IMR-90 (cell line): ENCODE results near the gene TATDN2. TPM values are rescaled to one million over a fixed set of nuclear protein-coding genes. Genes with fewer than 3 reads are reported as not detected.

Experiments
- ATAC-seq: fragments of 200-7000 bp; cut with Tn5 transposase; 2 replicates; pipeline ENCODE4 v1.9.1; 2020; ENCODE audit warnings: low read depth, mild to moderate bottlenecking, moderate library complexity
- BruUV-seq: library from RNA; stranded (reverse); fragments of 400-500 nt; replicated peaks from 2 replicates; lab custom pipeline; 2021; lab: Mats Ljungman, UMichigan
- CTCF ChIA-PET: fragments of 300-600 bp; formaldehyde crosslinking; extraction: SDS; loops from one replicate; lab custom pipeline; 2021; ENCODE audit warnings: antibody characterized with exemption; lab: Yijun Ruan, JAX
- POLR2A ChIA-PET: fragments of 300-600 bp; sonication (Branson Sonifier 250); formaldehyde crosslinking; loops from one replicate; lab custom pipeline; 2022; ENCODE audit warnings: antibody characterized with exemption; ENCODE audit not compliant: unreplicated experiment; lab: Charles Lee
- DNase-seq: peaks from one replicate; pipeline ENCODE4 v3.0.0; 2013
- H2AFZ ChIP-seq: replicated peaks from 2 replicates; pipeline ENCODE3; 2013; ENCODE audit warnings: low read length, mild to moderate bottlenecking; ENCODE audit not compliant: poor library complexity
- H2AK5ac ChIP-seq: 2 replicates; pipeline ENCODE4 v1.6.1; 2013; ENCODE audit warnings: low read depth, low read length, inconsistent platforms
- H2AK9ac ChIP-seq: replicated peaks from 2 replicates; pipeline ENCODE3; 2013; ENCODE audit warnings: mild to moderate bottlenecking, low read depth, low read length, moderate library complexity; ENCODE audit not compliant: poor library complexity
- H2BK120ac ChIP-seq: 2 replicates; pipeline ENCODE4 v1.6.1; 2013; ENCODE audit warnings: low read depth, low read length, inconsistent platforms
- H2BK15ac ChIP-seq: 3 replicates; pipeline ENCODE4 v1.6.1; 2013; ENCODE audit warnings: low read depth, low read length, inconsistent platforms
- H2BK20ac ChIP-seq: 2 replicates; pipeline ENCODE4 v1.6.1; 2013; ENCODE audit warnings: low read depth, mild to moderate bottlenecking, inconsistent platforms, low read length, moderate library complexity
- H2BK5ac ChIP-seq: 2 replicates; pipeline ENCODE4 v1.6.1; 2013; ENCODE audit warnings: mild to moderate bottlenecking, low read depth, low read length, inconsistent platforms; ENCODE audit not compliant: poor library complexity, severe bottlenecking
- H3K14ac ChIP-seq: replicated peaks from 2 replicates; pipeline ENCODE4 v1.6.1; 2013; ENCODE audit warnings: low read depth, low read length, inconsistent platforms
- H3K18ac ChIP-seq: 2 replicates; pipeline ENCODE4 v1.6.1; 2013; ENCODE audit warnings: low read depth, low read length, control low read depth
- H3K23ac ChIP-seq: 2 replicates; pipeline ENCODE4 v1.6.1; 2013; ENCODE audit warnings: low read depth, low read length, inconsistent platforms
- H3K27ac ChIP-seq: 2 replicates; pipeline ENCODE4 v1.5.1; 2013; ENCODE audit warnings: mild to moderate bottlenecking, control low read depth, low read length; ENCODE audit not compliant: insufficient read depth
- H3K27me3 ChIP-seq: 2 replicates; pipeline ENCODE4 v1.6.1; 2013; ENCODE audit warnings: low read length; ENCODE audit not compliant: control insufficient read depth, insufficient read depth
- H3K36me3 ChIP-seq: 2 replicates; pipeline ENCODE4 v1.6.1; 2013; ENCODE audit warnings: low read length, mixed read lengths; ENCODE audit not compliant: control insufficient read depth, insufficient read depth
- H3K4ac ChIP-seq: 2 replicates; pipeline ENCODE4 v1.6.1; 2013; ENCODE audit warnings: low read depth, low read length, inconsistent platforms
- H3K4me1 ChIP-seq: 2 replicates; pipeline ENCODE4 v1.6.1; 2013; ENCODE audit warnings: low read length, mixed read lengths; ENCODE audit not compliant: control insufficient read depth, insufficient read depth
- H3K4me2 ChIP-seq: 2 replicates; pipeline ENCODE4 v1.6.1; 2013; ENCODE audit warnings: low read depth, mild to moderate bottlenecking, control low read depth, low read length, moderate library complexity
- H3K4me3 ChIP-seq: 2 replicates; pipeline ENCODE4 v1.5.1; 2013; ENCODE audit warnings: low read depth, mild to moderate bottlenecking, control low read depth, low read length, moderate library complexity; ENCODE audit not compliant: insufficient read depth
- H3K56ac ChIP-seq: 2 replicates; pipeline ENCODE4 v1.6.1; 2013; ENCODE audit warnings: low read length, inconsistent platforms; ENCODE audit not compliant: insufficient read depth; ENCODE audit errors: extremely low read depth
- H3K79me1 ChIP-seq, 2 experiments: 2 replicates each; pipeline ENCODE4 v1.6.1; 2013; ENCODE audit warnings: low read length in 2 of 2, inconsistent platforms in 1 of 2, low read depth in 1 of 2
- H3K9ac ChIP-seq: 2 replicates; pipeline ENCODE4 v1.6.1; 2013; ENCODE audit warnings: low read depth, low read length, control low read depth
- H3K9me1 ChIP-seq: 2 replicates; pipeline ENCODE4 v1.6.1; 2013; ENCODE audit warnings: low read length, inconsistent platforms; ENCODE audit not compliant: insufficient read depth
- H3K9me3 ChIP-seq: 2 replicates; pipeline ENCODE4 v1.6.1; 2013; ENCODE audit warnings: low read length; ENCODE audit not compliant: control insufficient read depth, insufficient read depth
- H4K20me1 ChIP-seq: 2 replicates; pipeline ENCODE4 v1.6.1; 2013; ENCODE audit warnings: low read length, inconsistent platforms; ENCODE audit not compliant: insufficient read depth
- H4K5ac ChIP-seq: 2 replicates; pipeline ENCODE4 v1.6.1; 2013; ENCODE audit warnings: mild to moderate bottlenecking, low read depth, low read length, control low read depth
- H4K8ac ChIP-seq, 2 experiments: 2 replicates each; pipeline ENCODE4 v1.6.1; 2013; ENCODE audit warnings: low read depth in 2 of 2, low read length in 2 of 2, control low read depth in 1 of 2, inconsistent platforms in 1 of 2
- H4K91ac ChIP-seq: 2 replicates; pipeline ENCODE4 v1.6.1; 2013; ENCODE audit warnings: low read depth, low read length, inconsistent platforms; ENCODE audit not compliant: insufficient read depth
- BHLHE40 ChIP-seq: fragments of 150-350 bp; IDR thresholded peaks from 2 replicates; pipeline ENCODE4 v1.6.1; 2016; ENCODE audit warnings: mild to moderate bottlenecking, low read depth, low read length
- CEBPB ChIP-seq: IDR thresholded peaks from 2 replicates; pipeline ENCODE4 v1.6.1; 2012; ENCODE audit warnings: low read depth, low read length, improper control_type of control experiment
- CHD1 ChIP-seq: IDR thresholded peaks from 2 replicates; pipeline ENCODE4 v1.6.1; 2012; ENCODE audit warnings: low read depth, low read length, improper control_type of control experiment
- FOS ChIP-seq: fragments of 150-350 bp; IDR thresholded peaks from 2 replicates; pipeline ENCODE4 v1.6.1; 2016; ENCODE audit warnings: low read depth, low read length
- MAFK ChIP-seq: IDR thresholded peaks from 2 replicates; pipeline ENCODE4 v1.6.1; 2012; ENCODE audit warnings: low read depth, low read length, improper control_type of control experiment
- MAZ ChIP-seq: IDR thresholded peaks from 2 replicates; pipeline ENCODE4 v1.6.1; 2012; ENCODE audit warnings: low read depth, mild to moderate bottlenecking, low read length, improper control_type of control experiment, moderate library complexity, borderline replicate concordance
- MXI1 ChIP-seq: IDR thresholded peaks from 2 replicates; pipeline ENCODE4 v1.6.1; 2012; ENCODE audit warnings: low read depth, mild to moderate bottlenecking, low read length, moderate library complexity, borderline replicate concordance
- POLR2A ChIP-seq: IDR thresholded peaks from 2 replicates; pipeline ENCODE4 v1.6.1; 2012; ENCODE audit warnings: mild to moderate bottlenecking, low read depth, low read length
- RAD21 ChIP-seq: IDR thresholded peaks from 2 replicates; pipeline ENCODE4 v1.6.1; 2012; ENCODE audit warnings: low read length, improper control_type of control experiment
- RCOR1 ChIP-seq: IDR thresholded peaks from 2 replicates; pipeline ENCODE4 v1.6.1; 2012; ENCODE audit warnings: mild to moderate bottlenecking, low read length, improper control_type of control experiment; ENCODE audit not compliant: insufficient replicate concordance
- RFX5 ChIP-seq: IDR thresholded peaks from 2 replicates; pipeline ENCODE4 v1.8.0; 2012; ENCODE audit warnings: low read depth, mild to moderate bottlenecking, low read length, moderate library complexity
- WGBS, 2 experiments: methylation state at CpG; one replicate each; pipeline versions ENCODE4 v1.1.5 to v1.1.7; 2013; ENCODE audit warnings: missing lambda C conversion rate in 2 of 2; ENCODE audit not compliant: insufficient read length in 1 of 2; ENCODE audit errors: extremely low coverage in 2 of 2; 5-methylcytosine and 5-hydroxymethylcytosine counted together
- dilution Hi-C: fragments of 300-500 bp; cut with HindIII; formaldehyde crosslinking; loops from one replicate; pipeline ENCODE4 v1.14.3; 2018; ENCODE audit warnings: low sequenced_read_pairs; ENCODE audit not compliant: unreplicated experiment
- in situ Hi-C: fragments of 300-500 bp; cut with MboI; formaldehyde crosslinking; loops from 3 replicates; pipeline ENCODE4 v1.14.3; 2019; ENCODE audit warnings: low sequenced_read_pairs, inconsistent platforms, mixed read lengths
- intact Hi-C: fragments of 100-400 bp; cut with micrococcal nuclease; formaldehyde crosslinking; loops from 2 replicates; pipeline ENCODE4 v1.10.0; 2022
- polyA plus RNA-seq, 3 experiments: library from polyadenylated mRNA; depleted of rRNA; stranded (reverse); fragments of >200 nt; gene quantifications; 2 replicates each; pipeline ENCODE4 v1.2.3, GENCODE V29; 2012; ENCODE audit warnings: low replicate concordance in 1 of 3
- total RNA-seq: library from RNA; depleted of rRNA; stranded (reverse); fragments of >200 nt; gene quantifications from 2 replicates; pipeline ENCODE4 v1.2.3, GENCODE V29; 2012
- TF ChIP-seq, protein P1 (sequence below): fragments of 150-350 bp; IDR thresholded peaks from 2 replicates; pipeline ENCODE4 v1.6.1; 2016; ENCODE audit warnings: low read depth, mild to moderate bottlenecking, low read length, moderate library complexity, borderline replicate concordance
- TF ChIP-seq, protein P2 (sequence below): conservative IDR thresholded peaks from 2 replicates; pipeline ENCODE4 v1.5.1; 2012; ENCODE audit warnings: mild to moderate bottlenecking, low read depth, low read length, improper control_type of control experiment
- TF ChIP-seq, protein P3 (sequence below): fragments of 150-350 bp; IDR thresholded peaks from 2 replicates; pipeline ENCODE4 v1.6.1; 2017; ENCODE audit warnings: mild to moderate bottlenecking, antibody characterized with exemption, low read length, low read depth

Gene TATDN2
- total and polyA plus RNA-seq, 2 of the 4 experiments (the other 2 are of a cell fraction): 9.0 to 18.8 TPM

DNA sequence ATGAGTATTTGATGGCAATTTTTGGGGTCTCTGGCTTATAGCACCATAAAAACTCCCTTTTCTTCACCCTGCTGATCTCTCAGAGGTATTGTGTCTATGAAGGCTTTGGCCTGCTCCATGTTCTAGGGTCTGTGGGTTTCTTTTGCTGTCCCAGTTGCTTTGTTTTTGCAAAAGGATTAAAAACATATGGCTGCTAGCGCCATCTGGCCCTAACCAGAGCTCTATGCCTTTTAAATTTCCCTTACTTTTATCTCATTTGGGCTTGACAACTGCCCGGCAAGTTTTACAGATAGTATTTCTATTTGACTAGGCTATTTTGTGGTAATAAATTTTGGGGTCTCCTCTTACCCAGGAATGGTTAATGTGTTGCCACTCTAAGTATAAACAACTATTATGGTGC, 50.9 kb downstream of the TATDN2 start:
- H3K27me3 ChIP-seq: no peaks in the 10 kb centered on the region
- peaks cover 53% of the 10 kb centered on the region for H3K36me3 ChIP-seq
- no peak overlapping the region for H2AK9ac ChIP-seq
- no peaks in the 10 kb centered on the region for H3K4me1 ChIP-seq
- no peak overlapping the region for H4K91ac ChIP-seq
- no peak overlapping the region for H3K56ac ChIP-seq
- WGBS, 2 experiments: no CpG with 5 or more reads among the region's 2 CpGs
- no peak overlapping the region for H3K4ac ChIP-seq
- peaks cover 27% of the 10 kb centered on the region for H4K20me1 ChIP-seq
- H3K23ac ChIP-seq: no peak overlapping the region
- BruUV-seq: no TSS peak
- no peak overlapping the region for H3K27ac ChIP-seq
- in situ Hi-C loops (no loop called here), intact Hi-C loops (no loop called here), dilution Hi-C loops (no loop called here)
- DNase-seq: peak; percentile 17
- H2BK5ac ChIP-seq: no peak overlapping the region
- H2AFZ ChIP-seq: no peak overlapping the region
- H3K79me1 ChIP-seq: peaks cover 17 to 20% of the 10 kb centered on the region in 2 experiments
- CTCF ChIA-PET: no interaction called here
- no peak; the same call in 1 of the 2 replicates for ATAC-seq
- H3K14ac ChIP-seq: no peak overlapping the region
- no peak overlapping the region for H3K9ac ChIP-seq
- no peak overlapping the region for H3K4me3 ChIP-seq
- H3K4me2 ChIP-seq: no peak overlapping the region
- TF ChIP-seq, protein P1, sequence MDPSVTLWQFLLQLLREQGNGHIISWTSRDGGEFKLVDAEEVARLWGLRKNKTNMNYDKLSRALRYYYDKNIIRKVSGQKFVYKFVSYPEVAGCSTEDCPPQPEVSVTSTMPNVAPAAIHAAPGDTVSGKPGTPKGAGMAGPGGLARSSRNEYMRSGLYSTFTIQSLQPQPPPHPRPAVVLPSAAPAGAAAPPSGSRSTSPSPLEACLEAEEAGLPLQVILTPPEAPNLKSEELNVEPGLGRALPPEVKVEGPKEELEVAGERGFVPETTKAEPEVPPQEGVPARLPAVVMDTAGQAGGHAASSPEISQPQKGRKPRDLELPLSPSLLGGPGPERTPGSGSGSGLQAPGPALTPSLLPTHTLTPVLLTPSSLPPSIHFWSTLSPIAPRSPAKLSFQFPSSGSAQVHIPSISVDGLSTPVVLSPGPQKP: no peak
- TF ChIP-seq CEBPB (no peak), POLR2A (no peak), MAZ (no peak), BHLHE40 (no peak), FOS (no peak), MAFK (no peak), RAD21 (no peak), CHD1 (no peak), MXI1 (no peak), RCOR1 (no peak), RFX5 (no peak)
- TF ChIP-seq, protein P2, sequence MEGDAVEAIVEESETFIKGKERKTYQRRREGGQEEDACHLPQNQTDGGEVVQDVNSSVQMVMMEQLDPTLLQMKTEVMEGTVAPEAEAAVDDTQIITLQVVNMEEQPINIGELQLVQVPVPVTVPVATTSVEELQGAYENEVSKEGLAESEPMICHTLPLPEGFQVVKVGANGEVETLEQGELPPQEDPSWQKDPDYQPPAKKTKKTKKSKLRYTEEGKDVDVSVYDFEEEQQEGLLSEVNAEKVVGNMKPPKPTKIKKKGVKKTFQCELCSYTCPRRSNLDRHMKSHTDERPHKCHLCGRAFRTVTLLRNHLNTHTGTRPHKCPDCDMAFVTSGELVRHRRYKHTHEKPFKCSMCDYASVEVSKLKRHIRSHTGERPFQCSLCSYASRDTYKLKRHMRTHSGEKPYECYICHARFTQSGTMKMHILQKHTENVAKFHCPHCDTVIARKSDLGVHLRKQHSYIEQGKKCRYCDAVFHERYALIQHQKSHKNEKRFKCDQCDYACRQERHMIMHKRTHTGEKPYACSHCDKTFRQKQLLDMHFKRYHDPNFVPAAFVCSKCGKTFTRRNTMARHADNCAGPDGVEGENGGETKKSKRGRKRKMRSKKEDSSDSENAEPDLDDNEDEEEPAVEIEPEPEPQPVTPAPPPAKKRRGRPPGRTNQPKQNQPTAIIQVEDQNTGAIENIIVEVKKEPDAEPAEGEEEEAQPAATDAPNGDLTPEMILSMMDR: no peak
- TF ChIP-seq, protein P3, sequence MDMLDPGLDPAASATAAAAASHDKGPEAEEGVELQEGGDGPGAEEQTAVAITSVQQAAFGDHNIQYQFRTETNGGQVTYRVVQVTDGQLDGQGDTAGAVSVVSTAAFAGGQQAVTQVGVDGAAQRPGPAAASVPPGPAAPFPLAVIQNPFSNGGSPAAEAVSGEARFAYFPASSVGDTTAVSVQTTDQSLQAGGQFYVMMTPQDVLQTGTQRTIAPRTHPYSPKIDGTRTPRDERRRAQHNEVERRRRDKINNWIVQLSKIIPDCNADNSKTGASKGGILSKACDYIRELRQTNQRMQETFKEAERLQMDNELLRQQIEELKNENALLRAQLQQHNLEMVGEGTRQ: no peak
- POLR2A ChIA-PET: no interaction called here
- H3K9me3 ChIP-seq: no peaks in the 10 kb centered on the region
- H2BK120ac ChIP-seq: no peak overlapping the region
- no peak overlapping the region for H4K5ac ChIP-seq
- peaks cover 3% of the 10 kb centered on the region; the same call in 1 of the 2 replicates for H3K9me1 ChIP-seq
- no peak overlapping the region for H3K18ac ChIP-seq
- H2BK20ac ChIP-seq: no peak overlapping the region
- H2AK5ac ChIP-seq: no peak overlapping the region
- no peak overlapping the region for H2BK15ac ChIP-seq
- no peak overlapping the region for H4K8ac ChIP-seq
